ENCODE measurements around the gene POU6F1. TPM values are rescaled to one million over a fixed set of nuclear protein-coding genes. Genes with fewer than 3 reads are reported as not detected.

POU6F1 gene
- total RNA-seq, 1 experiment from 2014 or later, result 13.3 TPM

- H3K4me2 ChIP-seq (ENCODE audit: insufficient read depth, insufficient read length, low read length), result no peak overlapping the region
- Mint-ChIP-seq H3K36me3 (ENCODE audit: insufficient read depth in 1 of 3, low read depth in 3 of 3) (no peaks in the 10 kb centered on the region), H3K9me3 (no peaks in the 10 kb centered on the region), H3K27me3 (ENCODE audit: low read depth) (peaks cover 13% of the 10 kb centered on the region), H3K4me3 (no peak overlapping the region), H3K27ac (no peak overlapping the region), H3K4me1 (peaks cover 3 to 17% of the 10 kb centered on the region in 2 experiments)
- H4K8ac ChIP-seq (replicated peaks; ENCODE audit: insufficient read length, low read depth, low read length), result no peak overlapping the region
- no peak overlapping the region for H3K56ac ChIP-seq (ENCODE audit: insufficient read length, low read depth, low read length)
- H4K20me1 ChIP-seq (ENCODE audit: control insufficient read depth, insufficient read depth, insufficient read length), result no peaks in the 10 kb centered on the region
- no peak overlapping the region for H3K18ac ChIP-seq (ENCODE audit: insufficient read length, low read depth, low read length)
- no peaks in the 10 kb centered on the region for H3K4me1 ChIP-seq (ENCODE audit: insufficient read depth, low read length)
- H3T11ph ChIP-seq (ENCODE audit: low read length), result no peak overlapping the region
- H3K27me3 ChIP-seq (ENCODE audit: insufficient read depth, low read length), result no peaks in the 10 kb centered on the region; the same call in 1 of the 2 replicates
- H4K91ac ChIP-seq (ENCODE audit: insufficient read length, low read depth, low read length), result no peak overlapping the region
- H2BK20ac ChIP-seq (ENCODE audit: low read depth, low read length, poor library complexity, severe bottlenecking), result no peak overlapping the region
- H3K14ac ChIP-seq (ENCODE audit: insufficient read depth, low read length), result no peak overlapping the region
- H3K23me2 ChIP-seq (ENCODE audit: insufficient read length, low read depth, low read length, poor library complexity, severe bottlenecking), result no peaks in the 10 kb centered on the region
- no peak overlapping the region for H2AFZ ChIP-seq (ENCODE audit: low read length)
- no peak overlapping the region for H2AK5ac ChIP-seq (ENCODE audit: insufficient read length, low read length)
- no peak overlapping the region for H3K23ac ChIP-seq (ENCODE audit: insufficient read length, low read depth, low read length)
- no peak overlapping the region for H2BK12ac ChIP-seq (ENCODE audit: insufficient read length, low read depth, low read length)
- no peak overlapping the region for H3K27ac ChIP-seq (ENCODE audit: insufficient read length, low read depth, low read length)
- no peak overlapping the region for H3K9ac ChIP-seq (ENCODE audit: extremely low read depth, insufficient read length, low read length)
- no CpG with 5 or more reads among the region's 3 CpGs for WGBS (ENCODE audit: extremely low coverage, insufficient read length, low lambda C conversion rate)
- no peak for DNase-seq
- no peak overlapping the region for H3K4ac ChIP-seq (ENCODE audit: low read depth, low read length)
- H3K9me3 ChIP-seq (ENCODE audit: control insufficient read depth, low read depth, low read length), result no peaks in the 10 kb centered on the region
- no peak overlapping the region for H4K5ac ChIP-seq (ENCODE audit: insufficient read length, low read depth, low read length)
- TF ChIP-seq CTCF (conservative IDR thresholded peaks at IDR 0.05), result no peak
- H2BK120ac ChIP-seq (ENCODE audit: low read depth, low read length, poor library complexity, severe bottlenecking), result no peak overlapping the region
- H3K79me1 ChIP-seq (ENCODE audit: insufficient read depth, low read depth, low read length, poor library complexity, severe bottlenecking), result no peaks in the 10 kb centered on the region
- H3K79me2 ChIP-seq (ENCODE audit: insufficient read depth, low read length), result no peaks in the 10 kb centered on the region
- H2BK15ac ChIP-seq (ENCODE audit: low read depth, low read length), result no peak overlapping the region
- H2BK5ac ChIP-seq (ENCODE audit: insufficient read length, low read length), result no peak overlapping the region
Observed at GRCh38 chr12:51183816-51184215, 34.0 kb downstream of the POU6F1 start.

All from H9 (cell line).